Left ventricle myocardium inferior (tissue), 1 donor: ENCODE measurements around the gene AP3S2. TPM values are rescaled to one million over a fixed set of nuclear protein-coding genes. Genes with fewer than 3 reads are reported as not detected.

Source experiments
- DNase-seq: peaks from one replicate; pipeline ENCODE4 v3.0.0-alpha.2; 2020
- H3K27ac ChIP-seq: fragments of 200-600 bp; replicated peaks from 2 replicates; pipeline ENCODE4 v1.8.0; 2021
- H3K27me3 ChIP-seq: fragments of 200-600 bp; 2 replicates; pipeline ENCODE4 v1.8.0; 2021; ENCODE audit warnings: low read depth
- H3K36me3 ChIP-seq: fragments of 200-600 bp; 2 replicates; pipeline ENCODE4 v1.8.0; 2021
- H3K4me1 ChIP-seq: fragments of 200-600 bp; 2 replicates; pipeline ENCODE4 v1.8.0; 2021
- H3K4me3 ChIP-seq: fragments of 200-600 bp; 2 replicates; pipeline ENCODE4 v1.8.0; 2021; ENCODE audit warnings: mild to moderate bottlenecking, moderate library complexity
- H3K9me3 ChIP-seq: fragments of 200-600 bp; replicated peaks from 2 replicates; pipeline ENCODE4 v1.8.0; 2021
- CTCF ChIP-seq: fragments of 200-600 bp; IDR thresholded peaks from 2 replicates; pipeline ENCODE4 v1.8.0; 2021; ENCODE audit warnings: antibody characterized with exemption, mild to moderate bottlenecking, borderline replicate concordance
- intact Hi-C: fragments of 100-400 bp; cut with micrococcal nuclease; formaldehyde crosslinking; loops from one replicate; pipeline ENCODE4 v1.11.0; 2022
- total RNA-seq: library from RNA; stranded (reverse); fragmentation: NEBNext Ultra II Directional; extraction: Animal tissue kit (Norgen Biotek cat#: 25700); gene quantifications from one replicate; pipeline ENCODE4 v1.2.1, GENCODE V29; 2021
- donor health status: DM: no; HTN: yes; CAD: no; lungs with severe emphysema.

The AP3S2 gene
- total RNA-seq, 1 donor from 2014 or later: 44.1 TPM

- H3K4me1 ChIP-seq: no peaks in the 10 kb centered on the region
- DNase-seq: no peak
- peaks cover 5% of the 10 kb centered on the region for H3K36me3 ChIP-seq
- H3K4me3 ChIP-seq: no peak overlapping the region
- H3K27me3 ChIP-seq: no peaks in the 10 kb centered on the region
- H3K9me3 ChIP-seq: no peaks in the 10 kb centered on the region
- intact Hi-C loops: no loop called here
- no peak overlapping the region for H3K27ac ChIP-seq
- no peak for TF ChIP-seq CTCF
Measured at GRCh38 chr15:89802986-89803824, 90.6 kb downstream of the AP3S2 start.

GRCh38 chr15:89802231-89802928, 91.4 kb downstream of the AP3S2 start:
- intact Hi-C loops: no loop called here
- Histone ChIP-seq H3K27me3 (no peaks in the 10 kb centered on the region), H3K36me3 (peaks cover 9% of the 10 kb centered on the region), H3K4me1 (no peaks in the 10 kb centered on the region), H3K9me3 (no peaks in the 10 kb centered on the region), H3K4me3 (no peak overlapping the region), H3K27ac (no peak overlapping the region)
- TF ChIP-seq CTCF: no peak
- DNase-seq: no peak

- H3K27me3 ChIP-seq: no peaks in the 10 kb centered on the region
- peaks cover 4% of the 10 kb centered on the region for H3K9me3 ChIP-seq
- DNase-seq: no peak
- H3K4me1 ChIP-seq: no peaks in the 10 kb centered on the region
- H3K27ac ChIP-seq: no peak overlapping the region
- no peak overlapping the region for H3K4me3 ChIP-seq
- H3K36me3 ChIP-seq: peaks cover 17% of the 10 kb centered on the region
- no peak for TF ChIP-seq CTCF
- intact Hi-C loops: no loop called here
Measured at GRCh38 chr15:89801471-89802195, 92.2 kb downstream of the AP3S2 start.

- no peak for TF ChIP-seq CTCF
- H3K9me3 ChIP-seq: peaks cover 15% of the 10 kb centered on the region
- H3K27ac ChIP-seq: no peak overlapping the region
- H3K4me3 ChIP-seq: no peak overlapping the region
- H3K27me3 ChIP-seq: no peaks in the 10 kb centered on the region
- H3K36me3 ChIP-seq: peaks cover 12% of the 10 kb centered on the region
- peaks cover 9% of the 10 kb centered on the region for H3K4me1 ChIP-seq
- intact Hi-C loops: no loop called here
- no peak for DNase-seq
Measured at GRCh38 chr15:89799918-89800498, 93.8 kb downstream of the AP3S2 start.
